Measurements from ENCODE around the gene FRAS1. TPM values are rescaled to one million over a fixed set of nuclear protein-coding genes. Genes with fewer than 3 reads are reported as not detected.

The FRAS1 gene
- total and polyA plus RNA-seq, 2 donors (not counting 3 experiments of a cell fraction or from before 2014, with no cell fraction given) = 1.4 to 3.6 TPM

DNA sequence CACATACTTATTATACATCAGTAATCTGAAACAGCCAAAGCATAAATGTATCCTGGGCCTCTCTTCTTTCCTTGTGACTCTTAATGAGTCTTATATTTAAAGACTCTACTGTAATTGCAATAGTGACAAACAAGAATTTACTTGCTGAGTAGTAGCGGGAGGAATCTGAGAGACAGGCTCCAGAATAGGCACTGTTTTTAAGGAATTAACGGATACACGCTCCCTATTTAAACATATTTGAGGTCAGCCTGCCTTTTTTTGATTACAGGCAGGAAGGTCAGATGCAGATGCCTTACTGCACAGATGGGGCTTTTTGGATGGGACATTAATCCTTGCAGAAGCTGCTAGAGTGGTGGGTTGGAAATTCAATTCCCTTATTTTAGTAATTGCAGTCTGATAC, 298.2 kb downstream of the FRAS1 start:
- Histone ChIP-seq H3K9ac (replicated peaks; ENCODE audit: extremely low read depth, insufficient read depth, low read length) (no peak overlapping the region), H3K4me2 (ENCODE audit: insufficient read depth, low read length) (no peak overlapping the region), H3K9me3 (replicated peaks; ENCODE audit: control insufficient read depth, insufficient read depth, low read length) (no peaks in the 10 kb centered on the region), H3K27ac (ENCODE audit: insufficient read depth, low read depth, low read length) (no peak overlapping the region), H3K4me1 (ENCODE audit: control insufficient read depth, extremely low read depth, insufficient read depth, low read length) (no peaks in the 10 kb centered on the region), H2AFZ (ENCODE audit: low read depth, low read length) (no peak overlapping the region), H3K9me1 (replicated peaks; ENCODE audit: control insufficient read depth, extremely low read depth, insufficient read depth, low read length) (no peaks in the 10 kb centered on the region), H3K4me3 (replicated peaks in 1 of 3; ENCODE audit: insufficient read depth in 1 of 3, low read depth in 1 of 3, low read length in 3 of 3) (no peak overlapping the region), H4K20me1 (replicated peaks; ENCODE audit: control insufficient read depth, extremely low read depth, insufficient read depth, low read length) (no peaks in the 10 kb centered on the region), H3K79me2 (ENCODE audit: control insufficient read depth, insufficient read depth, low read length) (no peaks in the 10 kb centered on the region), H3K36me3 (ENCODE audit: control insufficient read depth in 2 of 2, extremely low read depth in 1 of 2, insufficient read depth in 2 of 2, low read length in 2 of 2) (no peaks in the 10 kb centered on the region), H3K27me3 (ENCODE audit: control insufficient read depth in 2 of 2, insufficient read depth in 2 of 2, low read length in 2 of 2) (no peaks in the 10 kb centered on the region)
- ChIA-PET POLR2A (no interaction called here), CTCF (interaction anchor here (1.0 to 1.7 kb wide), 2 partner anchors 9 to 22 kb away, joined by 3 to 5 read pairs; no protein-coding TSS in a partner anchor)
- intact Hi-C loops (cut with micrococcal nuclease) (no loop called here), dilution Hi-C loops (cut with MboI; ENCODE audit: extremely low pct_ligation_motif_present, low sequenced_read_pairs) (no loop called here)
- FAIRE-seq (no peak), DNase-seq (ENCODE audit: low read depth, low spot score) (no peak)
- TF ChIP-seq GATA2 (IDR thresholded peaks at IDR 0.05; ENCODE audit: insufficient read depth, insufficient read length, low read depth, low read length) = no peak
- TF ChIP-seq JUN (IDR thresholded peaks at IDR 0.05; ENCODE audit: borderline replicate concordance, insufficient read depth, insufficient read length, low read depth) = no peak
- no peak for TF ChIP-seq FOS (IDR thresholded peaks at IDR 0.05; ENCODE audit: borderline replicate concordance, insufficient read depth, low read length)
- no peak for TF ChIP-seq EZH2 (IDR thresholded peaks at IDR 0.05; ENCODE audit: borderline replicate concordance, low read depth, low read length, severe bottlenecking)
- TF ChIP-seq, protein P1, sequence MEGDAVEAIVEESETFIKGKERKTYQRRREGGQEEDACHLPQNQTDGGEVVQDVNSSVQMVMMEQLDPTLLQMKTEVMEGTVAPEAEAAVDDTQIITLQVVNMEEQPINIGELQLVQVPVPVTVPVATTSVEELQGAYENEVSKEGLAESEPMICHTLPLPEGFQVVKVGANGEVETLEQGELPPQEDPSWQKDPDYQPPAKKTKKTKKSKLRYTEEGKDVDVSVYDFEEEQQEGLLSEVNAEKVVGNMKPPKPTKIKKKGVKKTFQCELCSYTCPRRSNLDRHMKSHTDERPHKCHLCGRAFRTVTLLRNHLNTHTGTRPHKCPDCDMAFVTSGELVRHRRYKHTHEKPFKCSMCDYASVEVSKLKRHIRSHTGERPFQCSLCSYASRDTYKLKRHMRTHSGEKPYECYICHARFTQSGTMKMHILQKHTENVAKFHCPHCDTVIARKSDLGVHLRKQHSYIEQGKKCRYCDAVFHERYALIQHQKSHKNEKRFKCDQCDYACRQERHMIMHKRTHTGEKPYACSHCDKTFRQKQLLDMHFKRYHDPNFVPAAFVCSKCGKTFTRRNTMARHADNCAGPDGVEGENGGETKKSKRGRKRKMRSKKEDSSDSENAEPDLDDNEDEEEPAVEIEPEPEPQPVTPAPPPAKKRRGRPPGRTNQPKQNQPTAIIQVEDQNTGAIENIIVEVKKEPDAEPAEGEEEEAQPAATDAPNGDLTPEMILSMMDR (IDR thresholded peaks at IDR 0.05; ENCODE audit: extremely low read depth in 1 of 2, insufficient read depth in 1 of 2, low read depth in 1 of 2, low read length in 2 of 2) = no peak
- TF ChIP-seq MAX (IDR thresholded peaks at IDR 0.05; ENCODE audit: insufficient read depth, insufficient read length) = no peak
- no peak for TF ChIP-seq MYC (IDR thresholded peaks at IDR 0.05; ENCODE audit: low read depth, low read length)
- no peak for TF ChIP-seq POLR2AphosphoS5 (IDR thresholded peaks at IDR 0.05; ENCODE audit: insufficient read depth, low read depth, low read length)
- TF ChIP-seq POLR2A (IDR thresholded peaks at IDR 0.05; ENCODE audit: low read depth, low read length) = no peak
- no TSS peak for BruUV-seq (replicated peaks)

Data from endothelial cell of umbilical vein (primary cell).